Endothelial cell of umbilical vein (primary cell): Measurements from ENCODE around the gene EZR. TPM values are rescaled to one million over a fixed set of nuclear protein-coding genes. Genes with fewer than 3 reads are reported as not detected.
A peak's percentile ranks its signal among the peaks of the same experiment; 100 is the strongest.
"Not testable (repeated sequence)": the region's sequence is repeated elsewhere in the genome, so short reads cannot be mapped to it uniquely, and the experiment has no call there.

Experiments used
- BruUV-seq: library from RNA; stranded (reverse); fragments of 400-500 nt; replicated peaks from 2 replicates; lab custom pipeline; 2021; lab: Mats Ljungman, UMichigan
- CTCF ChIA-PET: fragments of 300-600, 350-600 bp; sonication (Branson Sonifier 250); formaldehyde crosslinking; loops from one replicate; lab custom pipeline; 2021; ENCODE audit warnings: antibody characterized with exemption, inconsistent platforms; lab: Charles Lee
- POLR2A ChIA-PET: fragments of 300-600, 350-600 bp; sonication (Branson Sonifier 250); formaldehyde crosslinking; loops from one replicate; lab custom pipeline; 2021; ENCODE audit warnings: antibody characterized with exemption, inconsistent platforms; lab: Charles Lee
- DNase-seq: peaks from one replicate; pipeline ENCODE4 v3.0.0-alpha.2; 2011; ENCODE audit warnings: low read depth, low spot score
- FAIRE-seq: peaks from 2 replicates; lab custom pipeline; 2011; peaks lifted over from hg19 to GRCh38; lab: Jason Lieb, UNC
- H2AFZ ChIP-seq: 2 replicates; pipeline ENCODE4 v1.6.0; 2012; ENCODE audit warnings: low read depth, low read length, control low read depth, inconsistent platforms
- H3K27ac ChIP-seq: 2 replicates; pipeline ENCODE4 v1.5.1; 2011; ENCODE audit warnings: low read depth, mild to moderate bottlenecking, control low read depth, low read length, moderate library complexity; ENCODE audit not compliant: insufficient read depth
- H3K27me3 ChIP-seq, 2 experiments: 2 replicates each; pipeline versions ENCODE4 v1.6.0 to v1.6.1; 2011; ENCODE audit warnings: low read length in 2 of 2, mixed read lengths in 1 of 2; ENCODE audit not compliant: control insufficient read depth in 2 of 2, insufficient read depth in 2 of 2
- H3K36me3 ChIP-seq, 2 experiments: 2 replicates in 1 of 2; 3 replicates in 1 of 2; pipeline ENCODE4 v1.5.1; 2011; ENCODE audit warnings: low read length in 2 of 2, mild to moderate bottlenecking in 1 of 2, moderate library complexity in 1 of 2; ENCODE audit not compliant: control insufficient read depth in 2 of 2, insufficient read depth in 2 of 2; ENCODE audit errors: extremely low read depth in 1 of 2
- H3K4me1 ChIP-seq: 3 replicates; pipeline ENCODE4 v1.5.1; 2011; ENCODE audit warnings: mild to moderate bottlenecking, low read length; ENCODE audit not compliant: control insufficient read depth, insufficient read depth; ENCODE audit errors: extremely low read depth
- H3K4me2 ChIP-seq: 2 replicates; pipeline ENCODE4 v1.6.1; 2011; ENCODE audit warnings: low read length, control low read depth, mixed read lengths; ENCODE audit not compliant: insufficient read depth
- H3K4me3 ChIP-seq, 3 experiments: fragments of 200-600 bp in 1 of 3; sonication (generic), shearing (Covaris generic) in 1 of 3; replicated peaks in 1 of 3; 2 replicates each; pipeline ENCODE4 v1.5.1; 2011 to 2016; ENCODE audit warnings: control low read depth in 3 of 3, low read length in 3 of 3, mild to moderate bottlenecking in 2 of 3, inconsistent platforms in 1 of 3, low read depth in 1 of 3, moderate library complexity in 1 of 3; ENCODE audit not compliant: insufficient read depth in 1 of 3
- H3K79me2 ChIP-seq: 2 replicates; pipeline ENCODE4 v1.6.0; 2012; ENCODE audit warnings: low read length, inconsistent platforms; ENCODE audit not compliant: control insufficient read depth, insufficient read depth
- H3K9ac ChIP-seq: replicated peaks from 2 replicates; pipeline ENCODE3; 2011; ENCODE audit warnings: low read length, control low read depth; ENCODE audit not compliant: insufficient read depth; ENCODE audit errors: extremely low read depth
- H3K9me1 ChIP-seq: replicated peaks from 3 replicates; pipeline ENCODE4 v1.6.0; 2011; ENCODE audit warnings: mild to moderate bottlenecking, low read length; ENCODE audit not compliant: control insufficient read depth, insufficient read depth; ENCODE audit errors: extremely low read depth
- H3K9me3 ChIP-seq: replicated peaks from 2 replicates; pipeline ENCODE4 v1.5.1; 2012; ENCODE audit warnings: low read length, inconsistent platforms; ENCODE audit not compliant: control insufficient read depth, insufficient read depth
- H4K20me1 ChIP-seq: replicated peaks from 2 replicates; pipeline ENCODE3; 2011; ENCODE audit warnings: mild to moderate bottlenecking, low read length; ENCODE audit not compliant: control insufficient read depth, insufficient read depth; ENCODE audit errors: extremely low read depth
- CTCF ChIP-seq, 2 donors: IDR thresholded peaks; 1 replicate in 1 of 2; 2 replicates in 1 of 2; pipeline ENCODE4 v1.5.1; 2011; ENCODE audit warnings: low read length in 2 of 2, mild to moderate bottlenecking in 2 of 2, moderate library complexity in 2 of 2, control low read depth in 1 of 2, inconsistent platforms in 1 of 2, low read depth in 1 of 2; ENCODE audit not compliant: insufficient read depth in 1 of 2; ENCODE audit errors: extremely low read depth in 1 of 2
- EZH2 ChIP-seq: IDR thresholded peaks from 2 replicates; pipeline ENCODE4 v1.6.1; 2012; ENCODE audit warnings: borderline replicate concordance, low read depth, mild to moderate bottlenecking, moderate library complexity, low read length, inconsistent platforms; ENCODE audit not compliant: severe bottlenecking
- FOS ChIP-seq: IDR thresholded peaks from 2 replicates; pipeline ENCODE4 v1.6.1; 2011; ENCODE audit warnings: mild to moderate bottlenecking, low read length, moderate library complexity, borderline replicate concordance; ENCODE audit not compliant: insufficient read depth
- GATA2 ChIP-seq: IDR thresholded peaks from 2 replicates; pipeline ENCODE4 v1.7.0; 2011; ENCODE audit warnings: low read depth, mild to moderate bottlenecking, moderate library complexity, mixed read lengths, low read length; ENCODE audit not compliant: insufficient read length, insufficient read depth
- JUN ChIP-seq: IDR thresholded peaks from 2 replicates; pipeline ENCODE4 v1.6.1; 2011; ENCODE audit warnings: borderline replicate concordance, low read depth; ENCODE audit not compliant: insufficient read length, insufficient read depth
- MAX ChIP-seq: IDR thresholded peaks from 2 replicates; pipeline ENCODE4 v1.6.1; 2011; ENCODE audit not compliant: insufficient read depth, insufficient read length
- POLR2A ChIP-seq: IDR thresholded peaks from 2 replicates; pipeline ENCODE4 v1.6.1; 2012; ENCODE audit warnings: low read depth, mild to moderate bottlenecking, control low read depth, low read length
- POLR2AphosphoS5 ChIP-seq: IDR thresholded peaks from 2 replicates; pipeline ENCODE4 v1.6.1; 2012; ENCODE audit warnings: low read depth, mild to moderate bottlenecking, control low read depth, low read length, moderate library complexity; ENCODE audit not compliant: insufficient read depth
- dilution Hi-C: fragments of 300-500 bp; cut with MboI; formaldehyde crosslinking; loops from one replicate; pipeline ENCODE4 v1.15.0; 2019; ENCODE audit warnings: low sequenced_read_pairs; ENCODE audit not compliant: extremely low pct_ligation_motif_present
- intact Hi-C: fragments of 100-400 bp; cut with micrococcal nuclease; formaldehyde crosslinking; loops from one replicate; pipeline ENCODE4 v1.10.0; 2022
- polyA plus RNA-seq, 4 experiments: library from polyadenylated mRNA; depleted of rRNA in 3 of 4; stranded (reverse) in 3 of 4; unstranded in 1 of 4; fragments of >200 nt; gene quantifications; 2 replicates each; pipeline versions ENCODE4 v1.2.1 to v1.2.3, GENCODE V29; 2011 to 2012; ENCODE audit warnings: missing spikeins in 1 of 4
- total RNA-seq: library from RNA; stranded (reverse); gene quantifications from 2 replicates; pipeline ENCODE4 v1.2.3, GENCODE V29; 2021

The EZR gene
- total and polyA plus RNA-seq, 2 donors (not counting 3 experiments of a cell fraction or from before 2014, with no cell fraction given): 58.5 to 108 TPM

GRCh38 chr6:158793432-158793831 is 25.7 kb downstream of the EZR start:
- Histone ChIP-seq H3K9me3 (no peaks in the 10 kb centered on the region), H3K4me2 (no peak overlapping the region), H3K9me1 (no peaks in the 10 kb centered on the region), H3K9ac (no peak overlapping the region), H3K4me1 (no peaks in the 10 kb centered on the region), H3K27ac (no peak overlapping the region), H3K36me3 (peaks cover 0 to 2% of the 10 kb centered on the region in 2 experiments), H3K27me3 (no peaks in the 10 kb centered on the region), H3K79me2 (peaks cover 89% of the 10 kb centered on the region), H3K4me3 (no peak overlapping the region), H2AFZ (no peak overlapping the region), H4K20me1 (peaks cover 4% of the 10 kb centered on the region)
- intact Hi-C loops: loop anchor here (1.0 kb wide), 1 partner anchor 179 kb away; no protein-coding TSS in a partner anchor
- ChIA-PET CTCF (interaction anchor here (0.7 to 2.0 kb wide), 17 partner anchors 8 to 215 kb away, joined by 3 to 21 read pairs (median 4); partner anchors contain the start of gene EZR), POLR2A (no interaction called here)
- dilution Hi-C loops: no loop called here
- TF ChIP-seq CTCF (IDR thresholded peaks at IDR 0.05; ENCODE audit: extremely low read depth in 1 of 2, insufficient read depth in 1 of 2, low read depth in 1 of 2, low read length in 2 of 2) (peak; percentile 7 to 33), GATA2 (no peak), POLR2AphosphoS5 (no peak), POLR2A (no peak), FOS (no peak), EZH2 (no peak), JUN (no peak), MAX (no peak)
- BruUV-seq: no TSS peak
- peak; percentile 67 for FAIRE-seq
- peak; percentile 37 for DNase-seq

DNA sequence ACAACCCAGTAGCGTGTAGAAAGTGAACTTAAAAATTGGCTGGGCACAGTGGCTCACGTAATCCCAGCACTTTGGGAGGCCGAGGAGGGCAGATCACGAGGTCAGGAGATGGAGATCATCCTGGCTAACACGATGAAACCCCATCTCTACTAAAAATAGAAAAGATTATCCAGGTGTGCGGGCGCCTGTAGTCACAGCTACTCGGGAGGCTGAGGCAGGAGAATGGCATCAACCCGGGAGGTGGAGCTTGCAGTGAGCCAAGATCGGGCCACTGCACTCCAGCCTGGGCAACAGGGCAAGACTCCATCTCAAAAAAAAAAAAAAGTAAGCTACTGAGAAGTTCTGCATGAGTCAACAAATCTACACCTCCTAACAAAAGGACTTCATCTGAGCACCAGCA is 26.7 kb downstream of the EZR start:
- H3K27me3 ChIP-seq, H2AFZ ChIP-seq, intact Hi-C loops, H4K20me1 ChIP-seq, H3K9me1 ChIP-seq, dilution Hi-C loops, BruUV-seq, H3K27ac ChIP-seq, H3K4me1 ChIP-seq, H3K36me3 ChIP-seq, DNase-seq, H3K4me3 ChIP-seq, POLR2A ChIA-PET, H3K9ac ChIP-seq, FAIRE-seq, H3K4me2 ChIP-seq, H3K9me3 ChIP-seq: not testable (repeated sequence)
- CTCF ChIA-PET: interaction anchor here (0.9 to 2.0 kb wide), 8 partner anchors 8 to 216 kb away, joined by 4 to 21 read pairs (median 7); no protein-coding TSS in a partner anchor
- H3K79me2 ChIP-seq: peaks cover 80% of the 10 kb centered on the region
